Measurements from ENCODE around the gene TGFBR2. TPM values are rescaled to one million over a fixed set of nuclear protein-coding genes. Genes with fewer than 3 reads are reported as not detected.

TGFBR2 gene
- total and polyA plus RNA-seq, 10 of the 15 experiments (the other 5 are each of a cell fraction or from before 2014, with no cell fraction given) = 0.02 to 0.98 (median 0.18) TPM; not detected in 1

- Histone ChIP-seq H3K4me3 (no peak overlapping the region), H3K4me2 (ENCODE audit: control insufficient read depth, insufficient read depth) (no peak overlapping the region), H4K20me1 (ENCODE audit: control insufficient read depth, insufficient read depth) (no peaks in the 10 kb centered on the region), H3K27me3 (replicated peaks in 1 of 2; ENCODE audit: control insufficient read depth in 2 of 2, insufficient read depth in 2 of 2, low read length in 1 of 2) (no peaks in the 10 kb centered on the region; a peak in 1 of 4 replicates), H3K79me2 (ENCODE audit: control insufficient read depth, insufficient read depth, low read length) (no peaks in the 10 kb centered on the region), H3K9ac (ENCODE audit: control insufficient read depth, insufficient read depth, low read length) (no peak overlapping the region), H2AFZ (ENCODE audit: control insufficient read depth, low read depth, low read length) (no peak overlapping the region), H3K9me3 (replicated peaks; ENCODE audit: control insufficient read depth, insufficient read depth, low read length) (no peaks in the 10 kb centered on the region), H3K4me1 (ENCODE audit: control insufficient read depth, insufficient read depth, low read length) (no peaks in the 10 kb centered on the region), H3K36me3 (ENCODE audit: control insufficient read depth in 2 of 2, insufficient read depth in 2 of 2, low read length in 1 of 2) (no peaks in the 10 kb centered on the region), H3K27ac (ENCODE audit: control insufficient read depth, insufficient read depth) (no peak overlapping the region)
- in situ Hi-C loops (cut with MboI) (no loop called here), intact Hi-C loops (cut with micrococcal nuclease; ENCODE audit: unreplicated experiment) (no loop called here)
- FAIRE-seq (no peak), ATAC-seq (no peak), DNase-seq (ENCODE audit: low read depth, low spot score) (no peak)
- no TSS peak for BruUV-seq (replicated peaks)
- ChIA-PET RAD21 (ENCODE audit: unreplicated experiment) (no interaction called here), CTCF (no interaction called here), POLR2A (no interaction called here), SMC1A (ENCODE audit: uncharacterized antibody, unreplicated experiment) (no interaction called here)
- TF ChIP-seq YBX1 (IDR thresholded peaks at IDR 0.05) (no peak), NR2F1 (conservative IDR thresholded peaks at IDR 0.05) (no peak), PML (IDR thresholded peaks at IDR 0.05; ENCODE audit: low read length) (no peak), ZSCAN29 (IDR thresholded peaks at IDR 0.05) (no peak), CREB1 (IDR thresholded peaks at IDR 0.05; ENCODE audit: low read depth) (no peak), KLF5 (IDR thresholded peaks at IDR 0.05; ENCODE audit: partially characterized antibody) (no peak), SP1 (IDR thresholded peaks at IDR 0.05; ENCODE audit: low read depth, low read length) (no peak), TBL1XR1 (IDR thresholded peaks at IDR 0.05; ENCODE audit: low read depth, low read length) (no peak), PAX5 (IDR thresholded peaks at IDR 0.05; ENCODE audit: borderline replicate concordance, low read depth, low read length) (no peak), MYC (IDR thresholded peaks at IDR 0.05; ENCODE audit: insufficient read depth, insufficient read length, insufficient replicate concordance, low read length, severe bottlenecking) (no peak), PKNOX1 (IDR thresholded peaks at IDR 0.05) (no peak), EGR1 (IDR thresholded peaks at IDR 0.05; ENCODE audit: borderline replicate concordance in 1 of 2, low read depth in 2 of 2, low read length in 2 of 2) (no peak), ATF7 (IDR thresholded peaks at IDR 0.05; ENCODE audit: low read depth) (no peak), BACH1 (IDR thresholded peaks at IDR 0.05; ENCODE audit: borderline replicate concordance) (no peak), BMI1 (IDR thresholded peaks at IDR 0.05; ENCODE audit: borderline replicate concordance) (no peak), ZNF687 (IDR thresholded peaks at IDR 0.05) (no peak), ZNF274 (IDR thresholded peaks at IDR 0.05; ENCODE audit: insufficient read depth, insufficient read length) (no peak), ELK1 (IDR thresholded peaks at IDR 0.05; ENCODE audit: low read depth, low read length) (no peak)
- TF ChIP-seq, protein P1, sequence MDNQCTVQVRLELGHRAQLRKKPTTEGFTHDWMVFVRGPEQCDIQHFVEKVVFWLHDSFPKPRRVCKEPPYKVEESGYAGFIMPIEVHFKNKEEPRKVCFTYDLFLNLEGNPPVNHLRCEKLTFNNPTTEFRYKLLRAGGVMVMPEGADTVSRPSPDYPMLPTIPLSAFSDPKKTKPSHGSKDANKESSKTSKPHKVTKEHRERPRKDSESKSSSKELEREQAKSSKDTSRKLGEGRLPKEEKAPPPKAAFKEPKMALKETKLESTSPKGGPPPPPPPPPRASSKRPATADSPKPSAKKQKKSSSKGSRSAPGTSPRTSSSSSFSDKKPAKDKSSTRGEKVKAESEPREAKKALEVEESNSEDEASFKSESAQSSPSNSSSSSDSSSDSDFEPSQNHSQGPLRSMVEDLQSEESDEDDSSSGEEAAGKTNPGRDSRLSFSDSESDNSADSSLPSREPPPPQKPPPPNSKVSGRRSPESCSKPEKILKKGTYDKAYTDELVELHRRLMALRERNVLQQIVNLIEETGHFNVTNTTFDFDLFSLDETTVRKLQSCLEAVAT (IDR thresholded peaks at IDR 0.05) = no peak
- 23% methylated on average over 2 of the region's 2 CpGs for WGBS (ENCODE audit: insufficient coverage, insufficient replicate concordance, low lambda C conversion rate, missing lambda C conversion rate)
These were observed 114.9 kb downstream of the TGFBR2 start for GRCh38 chr3:30721314-30721634.
